SK-N-SH (cell line): ENCODE measurements around the gene TPRG1.

Experiments
- EP300 ChIP-seq, 2 experiments: IDR thresholded peaks; 2 replicates each; pipeline versions ENCODE4 v1.4.0 to v1.6.1; 2012; ENCODE audit warnings: borderline replicate concordance in 1 of 2, low read depth in 1 of 2, low read length in 1 of 2
- GABPA ChIP-seq: IDR thresholded peaks from 2 replicates; pipeline ENCODE4 v1.4.0; 2012; ENCODE audit warnings: low read depth, mild to moderate bottlenecking
- MAX ChIP-seq: IDR thresholded peaks from 2 replicates; pipeline ENCODE4 v1.4.0; 2012; ENCODE audit warnings: low read depth
- NRF1 ChIP-seq: IDR thresholded peaks from 2 replicates; pipeline ENCODE4 v1.6.1; 2012; ENCODE audit warnings: low read depth, mild to moderate bottlenecking, low read length
- POLR2AphosphoS5 ChIP-seq: IDR thresholded peaks from 2 replicates; pipeline ENCODE4 v1.6.1; 2012; ENCODE audit warnings: low read depth, low read length
- REST ChIP-seq: IDR thresholded peaks from 2 replicates; pipeline ENCODE4 v1.6.1; 2012; ENCODE audit warnings: mild to moderate bottlenecking, low read depth, low read length, moderate library complexity
- RXRA ChIP-seq: IDR thresholded peaks from 2 replicates; pipeline ENCODE4 v1.4.0; 2012; ENCODE audit warnings: low read depth, mild to moderate bottlenecking, borderline replicate concordance
- SIN3A ChIP-seq: IDR thresholded peaks from 2 replicates; pipeline ENCODE4 v1.6.1; 2012; ENCODE audit warnings: low read depth, mild to moderate bottlenecking, low read length, moderate library complexity, borderline replicate concordance
- TAF1 ChIP-seq: IDR thresholded peaks from 2 replicates; pipeline ENCODE4 v1.6.1; 2012; ENCODE audit warnings: low read depth, mild to moderate bottlenecking, low read length, moderate library complexity, borderline replicate concordance
- TEAD4 ChIP-seq: IDR thresholded peaks from 2 replicates; pipeline ENCODE4 v1.4.0; 2012; ENCODE audit warnings: mild to moderate bottlenecking, borderline replicate concordance; ENCODE audit not compliant: insufficient read depth
- USF2 ChIP-seq: fragments of 150-350 bp; IDR thresholded peaks from 2 replicates; pipeline ENCODE4 v1.6.1; 2017; ENCODE audit warnings: antibody characterized with exemption, low read length, low read depth, borderline replicate concordance
- ZBTB33 ChIP-seq: IDR thresholded peaks from 2 replicates; pipeline ENCODE4 v1.4.0; 2012; ENCODE audit warnings: low read depth, borderline replicate concordance
- TF ChIP-seq, protein P1 (sequence below): fragments of 200-600 bp; sonication (generic); IDR thresholded peaks from 2 replicates; pipeline ENCODE4 v1.6.1; 2017; ENCODE audit warnings: antibody characterized with exemption, mild to moderate bottlenecking, moderate library complexity
- TF ChIP-seq, protein P2 (sequence below): IDR thresholded peaks from 2 replicates; pipeline ENCODE4; 2012

- TF ChIP-seq GABPA = no peak
- no peak for TF ChIP-seq ZBTB33
- TF ChIP-seq USF2 = no peak
- no peak for TF ChIP-seq RXRA
- TF ChIP-seq MAX = no peak
- TF ChIP-seq, protein P1, sequence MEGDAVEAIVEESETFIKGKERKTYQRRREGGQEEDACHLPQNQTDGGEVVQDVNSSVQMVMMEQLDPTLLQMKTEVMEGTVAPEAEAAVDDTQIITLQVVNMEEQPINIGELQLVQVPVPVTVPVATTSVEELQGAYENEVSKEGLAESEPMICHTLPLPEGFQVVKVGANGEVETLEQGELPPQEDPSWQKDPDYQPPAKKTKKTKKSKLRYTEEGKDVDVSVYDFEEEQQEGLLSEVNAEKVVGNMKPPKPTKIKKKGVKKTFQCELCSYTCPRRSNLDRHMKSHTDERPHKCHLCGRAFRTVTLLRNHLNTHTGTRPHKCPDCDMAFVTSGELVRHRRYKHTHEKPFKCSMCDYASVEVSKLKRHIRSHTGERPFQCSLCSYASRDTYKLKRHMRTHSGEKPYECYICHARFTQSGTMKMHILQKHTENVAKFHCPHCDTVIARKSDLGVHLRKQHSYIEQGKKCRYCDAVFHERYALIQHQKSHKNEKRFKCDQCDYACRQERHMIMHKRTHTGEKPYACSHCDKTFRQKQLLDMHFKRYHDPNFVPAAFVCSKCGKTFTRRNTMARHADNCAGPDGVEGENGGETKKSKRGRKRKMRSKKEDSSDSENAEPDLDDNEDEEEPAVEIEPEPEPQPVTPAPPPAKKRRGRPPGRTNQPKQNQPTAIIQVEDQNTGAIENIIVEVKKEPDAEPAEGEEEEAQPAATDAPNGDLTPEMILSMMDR = no peak
- TF ChIP-seq SIN3A = no peak
- TF ChIP-seq, protein P2, sequence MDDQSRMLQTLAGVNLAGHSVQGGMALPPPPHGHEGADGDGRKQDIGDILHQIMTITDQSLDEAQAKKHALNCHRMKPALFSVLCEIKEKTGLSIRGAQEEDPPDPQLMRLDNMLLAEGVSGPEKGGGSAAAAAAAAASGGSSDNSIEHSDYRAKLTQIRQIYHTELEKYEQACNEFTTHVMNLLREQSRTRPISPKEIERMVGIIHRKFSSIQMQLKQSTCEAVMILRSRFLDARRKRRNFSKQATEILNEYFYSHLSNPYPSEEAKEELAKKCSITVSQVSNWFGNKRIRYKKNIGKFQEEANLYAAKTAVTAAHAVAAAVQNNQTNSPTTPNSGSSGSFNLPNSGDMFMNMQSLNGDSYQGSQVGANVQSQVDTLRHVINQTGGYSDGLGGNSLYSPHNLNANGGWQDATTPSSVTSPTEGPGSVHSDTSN = no peak
- no peak for TF ChIP-seq POLR2AphosphoS5
- no peak for TF ChIP-seq EP300 (IDR thresholded peaks at IDR 0.05; ENCODE audit: borderline replicate concordance in 1 of 2, low read depth in 1 of 2, low read length in 1 of 2)
- TF ChIP-seq TEAD4 = no peak
- TF ChIP-seq REST = no peak
- no peak for TF ChIP-seq TAF1
- TF ChIP-seq NRF1 = no peak
Observed at GRCh38 chr3:189204937-189205336, 33.2 kb downstream of the TPRG1 start.
